CD1c-positive myeloid dendritic cell (primary cell): ENCODE measurements around the gene GTPBP4.

ENCODE experiments used
- DNase-seq: peaks from one replicate; pipeline ENCODE4 v3.0.0-alpha.2; 2016; ENCODE audit errors: extremely low spot score

Gene GTPBP4

GRCh38 chr10:987870-988666 is at the start of gene GTPBP4:
GTPBP4 (plus strand) TSS chr10:988434; CDS start chr10:988480, 46 bp downstream.
- peak; percentile 99 for DNase-seq

GRCh38 chr10:938941-939678 is 49.1 kb upstream of the GTPBP4 start:
- DNase-seq, result no peak

GRCh38 chr10:943334-944033 is 44.8 kb upstream of the GTPBP4 start:
- no peak for DNase-seq

- DNase-seq, result peak; percentile 89
Observed at GRCh38 chr10:944034-944831, 44.0 kb upstream of the GTPBP4 start.

- no peak for DNase-seq
Observed at GRCh38 chr10:945778-946177, 42.5 kb upstream of the GTPBP4 start.

GRCh38 chr10:947051-947450 is 41.2 kb upstream of the GTPBP4 start:
- DNase-seq, result no peak

GRCh38 chr10:947881-948280 is 40.4 kb upstream of the GTPBP4 start:
- no peak for DNase-seq

GRCh38 chr10:948347-948746 is 39.9 kb upstream of the GTPBP4 start:
- DNase-seq, result no peak

GRCh38 chr10:949446-949845 is 38.8 kb upstream of the GTPBP4 start:
- DNase-seq, result no peak

GRCh38 chr10:953836-954235 is 34.4 kb upstream of the GTPBP4 start:
- DNase-seq, result no peak

GRCh38 chr10:954396-954795 is 33.8 kb upstream of the GTPBP4 start:
- DNase-seq, result no peak

- DNase-seq, result no peak
Observed at GRCh38 chr10:955127-955819, 33.0 kb upstream of the GTPBP4 start.

- no peak for DNase-seq
Observed at GRCh38 chr10:955820-956217, 32.4 kb upstream of the GTPBP4 start.

- DNase-seq, result no peak
Observed at GRCh38 chr10:958106-958505, 30.1 kb upstream of the GTPBP4 start.

GRCh38 chr10:958856-959255 is 29.4 kb upstream of the GTPBP4 start:
- DNase-seq, result no peak

GRCh38 chr10:962342-962741 is 25.9 kb upstream of the GTPBP4 start:
- no peak for DNase-seq

GRCh38 chr10:963186-963585 is 25.0 kb upstream of the GTPBP4 start:
- no peak for DNase-seq

GRCh38 chr10:963655-964054 is 24.6 kb upstream of the GTPBP4 start:
- DNase-seq, result no peak

GRCh38 chr10:964321-964987 is 23.8 kb upstream of the GTPBP4 start:
- no peak for DNase-seq

- no peak for DNase-seq
Observed at GRCh38 chr10:964988-965417, 23.2 kb upstream of the GTPBP4 start.
